ENCODE data around the gene CASS4. TPM values are rescaled to one million over a fixed set of nuclear protein-coding genes. Genes with fewer than 3 reads are reported as not detected.

Gene CASS4
- total RNA-seq, 1 donor from 2014 or later: not detected

DNA sequence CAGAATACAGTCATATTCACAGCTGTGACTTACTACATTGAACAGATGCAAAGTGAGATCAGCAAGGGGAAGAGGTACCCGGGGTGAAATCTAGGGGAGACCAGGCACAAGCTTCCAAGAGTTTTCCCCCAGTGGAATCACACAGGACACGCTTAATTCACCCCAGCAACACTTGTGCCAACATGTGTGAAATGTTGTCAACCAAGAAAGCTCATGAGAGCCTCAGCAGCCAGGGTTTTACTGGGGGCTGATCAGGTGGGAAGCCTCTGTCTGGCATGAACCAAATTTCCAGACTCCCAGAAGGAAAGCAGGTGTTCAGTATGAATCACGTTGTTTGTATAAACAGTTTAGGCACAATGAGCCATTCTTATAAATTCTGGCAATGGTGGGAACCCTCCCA, 49.5 kb downstream of the CASS4 start:
- H3K36me3 ChIP-seq (ENCODE audit: control insufficient read depth, insufficient read depth, low read length): no peaks in the 10 kb centered on the region
- TF ChIP-seq, protein P1, sequence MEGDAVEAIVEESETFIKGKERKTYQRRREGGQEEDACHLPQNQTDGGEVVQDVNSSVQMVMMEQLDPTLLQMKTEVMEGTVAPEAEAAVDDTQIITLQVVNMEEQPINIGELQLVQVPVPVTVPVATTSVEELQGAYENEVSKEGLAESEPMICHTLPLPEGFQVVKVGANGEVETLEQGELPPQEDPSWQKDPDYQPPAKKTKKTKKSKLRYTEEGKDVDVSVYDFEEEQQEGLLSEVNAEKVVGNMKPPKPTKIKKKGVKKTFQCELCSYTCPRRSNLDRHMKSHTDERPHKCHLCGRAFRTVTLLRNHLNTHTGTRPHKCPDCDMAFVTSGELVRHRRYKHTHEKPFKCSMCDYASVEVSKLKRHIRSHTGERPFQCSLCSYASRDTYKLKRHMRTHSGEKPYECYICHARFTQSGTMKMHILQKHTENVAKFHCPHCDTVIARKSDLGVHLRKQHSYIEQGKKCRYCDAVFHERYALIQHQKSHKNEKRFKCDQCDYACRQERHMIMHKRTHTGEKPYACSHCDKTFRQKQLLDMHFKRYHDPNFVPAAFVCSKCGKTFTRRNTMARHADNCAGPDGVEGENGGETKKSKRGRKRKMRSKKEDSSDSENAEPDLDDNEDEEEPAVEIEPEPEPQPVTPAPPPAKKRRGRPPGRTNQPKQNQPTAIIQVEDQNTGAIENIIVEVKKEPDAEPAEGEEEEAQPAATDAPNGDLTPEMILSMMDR (IDR thresholded peaks at IDR 0.05; ENCODE audit: insufficient read depth, low read length, poor library complexity, severe bottlenecking): no peak
- no peak for DNase-seq (ENCODE audit: low read depth)
- no peak overlapping the region for H3K4me3 ChIP-seq (ENCODE audit: low read depth, low read length)
- no peaks in the 10 kb centered on the region for H3K27me3 ChIP-seq (ENCODE audit: control insufficient read depth, insufficient read depth, low read length)

- Histone ChIP-seq H3K36me3 (ENCODE audit: control insufficient read depth, insufficient read depth, low read length) (no peaks in the 10 kb centered on the region), H3K27me3 (ENCODE audit: control insufficient read depth, insufficient read depth, low read length) (no peaks in the 10 kb centered on the region), H3K4me3 (ENCODE audit: low read depth, low read length) (no peak overlapping the region)
- no peak for DNase-seq (ENCODE audit: low read depth)
- TF ChIP-seq, protein P1 (IDR thresholded peaks at IDR 0.05; ENCODE audit: insufficient read depth, low read length, poor library complexity, severe bottlenecking): no peak
These were observed 51.4 kb downstream of the CASS4 start for GRCh38 chr20:56463428-56463827.

DNA sequence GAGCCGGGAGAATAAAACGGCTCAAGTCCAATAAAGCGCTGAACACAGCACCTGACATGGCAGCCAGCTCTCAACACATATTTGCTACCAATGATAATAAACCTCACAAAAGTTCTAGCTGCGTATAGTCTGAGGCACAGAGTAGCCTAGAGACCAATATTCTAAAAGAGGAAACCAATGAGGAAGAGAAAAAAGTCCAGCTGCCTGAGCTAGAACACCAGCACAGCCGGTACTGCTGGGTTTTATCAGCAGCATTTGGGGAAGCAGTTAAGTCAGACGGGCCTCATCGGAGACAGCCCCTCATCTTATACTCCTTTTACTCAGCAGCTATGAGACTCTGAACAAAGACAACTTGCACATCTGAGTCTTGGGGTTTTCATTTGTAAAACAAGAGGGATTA, 53.9 kb downstream of the CASS4 start:
- TF ChIP-seq, protein P1 (IDR thresholded peaks at IDR 0.05; ENCODE audit: insufficient read depth, low read length, poor library complexity, severe bottlenecking): no peak
- no peaks in the 10 kb centered on the region for H3K27me3 ChIP-seq (ENCODE audit: control insufficient read depth, insufficient read depth, low read length)
- no peak overlapping the region for H3K4me3 ChIP-seq (ENCODE audit: low read depth, low read length)
- DNase-seq (ENCODE audit: low read depth): no peak
- H3K36me3 ChIP-seq (ENCODE audit: control insufficient read depth, insufficient read depth, low read length): no peaks in the 10 kb centered on the region

DNA sequence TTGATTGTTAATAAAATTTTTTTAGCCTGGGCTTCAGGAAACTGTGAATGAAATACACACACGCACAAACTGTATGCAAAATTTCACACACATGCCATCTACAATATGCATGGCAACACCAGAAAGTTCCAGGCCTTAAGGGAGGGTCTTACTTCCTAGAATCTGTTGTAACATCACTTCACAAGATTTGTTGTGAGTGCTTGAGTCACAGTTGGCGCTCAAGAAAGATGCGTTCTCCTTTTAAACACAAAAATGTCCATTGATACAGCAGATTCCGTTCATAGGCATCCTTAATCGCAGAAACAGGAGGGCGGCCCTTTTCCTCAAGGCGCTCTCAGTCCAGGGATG, 55.9 kb downstream of the CASS4 start:
- Histone ChIP-seq H3K27me3 (ENCODE audit: control insufficient read depth, insufficient read depth, low read length) (no peaks in the 10 kb centered on the region), H3K4me3 (ENCODE audit: low read depth, low read length) (peak overlapping the region; percentile 97), H3K36me3 (ENCODE audit: control insufficient read depth, insufficient read depth, low read length) (no peaks in the 10 kb centered on the region)
- TF ChIP-seq, protein P1 (IDR thresholded peaks at IDR 0.05; ENCODE audit: insufficient read depth, low read length, poor library complexity, severe bottlenecking): no peak
- no peak for DNase-seq (ENCODE audit: low read depth)

- Histone ChIP-seq H3K27me3 (ENCODE audit: control insufficient read depth, insufficient read depth, low read length) (no peaks in the 10 kb centered on the region), H3K4me3 (ENCODE audit: low read depth, low read length) (peak within 1 kb of the TSS; percentile 97), H3K36me3 (ENCODE audit: control insufficient read depth, insufficient read depth, low read length) (no peaks in the 10 kb centered on the region)
- DNase-seq (ENCODE audit: low read depth): peak; percentile 62
- TF ChIP-seq, protein P1 (IDR thresholded peaks at IDR 0.05; ENCODE audit: insufficient read depth, low read length, poor library complexity, severe bottlenecking): no peak
These were observed 56.4 kb downstream of the CASS4 start, which contains the start of gene RTF2 for GRCh38 chr20:56468316-56469076. RTF2 (plus strand) TSS chr20:56468627; CDS start chr20:56468698, 71 bp downstream.

DNA sequence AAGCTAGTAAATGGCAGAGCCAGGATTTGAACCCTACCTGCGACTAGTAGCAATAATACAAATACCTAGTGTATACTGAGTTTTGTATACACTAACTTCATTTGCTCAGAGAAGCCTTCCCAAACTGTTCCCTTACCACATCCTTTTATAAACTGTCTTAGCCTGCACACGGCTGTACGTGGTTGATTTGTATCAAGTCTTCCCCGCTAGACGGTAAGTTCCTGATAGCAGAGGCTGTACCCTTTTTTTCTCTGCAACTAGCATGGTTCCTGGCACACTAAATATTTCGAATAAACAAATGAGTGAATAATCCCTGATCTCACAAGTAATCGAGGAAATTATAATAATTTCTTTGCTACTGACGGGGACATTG, 57.0 kb downstream of the CASS4 start:
- TF ChIP-seq, protein P1 (IDR thresholded peaks at IDR 0.05; ENCODE audit: insufficient read depth, low read length, poor library complexity, severe bottlenecking): no peak
- Histone ChIP-seq H3K4me3 (ENCODE audit: low read depth, low read length) (peak overlapping the region; percentile 97), H3K36me3 (ENCODE audit: control insufficient read depth, insufficient read depth, low read length) (no peaks in the 10 kb centered on the region), H3K27me3 (ENCODE audit: control insufficient read depth, insufficient read depth, low read length) (no peaks in the 10 kb centered on the region)
- no peak for DNase-seq (ENCODE audit: low read depth)

Data from kidney epithelial cell (primary cell).